Kidney glomerular epithelial cell (primary cell): Measurements from ENCODE around the gene CAPN12.

ENCODE experiments used
- DNase-seq: peaks from one replicate; lab custom pipeline; 2025; lab: John Stamatoyannopoulos, UW

CAPN12 gene

GRCh38 chr19:38710928-38711725 lies 33.1 kb downstream of the CAPN12 start:
- DNase-seq = no peak

GRCh38 chr19:38710416-38710702 lies 33.9 kb downstream of the CAPN12 start:
- DNase-seq = no peak

- DNase-seq = no peak
Observed at GRCh38 chr19:38709671-38710415, 34.4 kb downstream of the CAPN12 start.

GRCh38 chr19:38709119-38709518 lies 35.2 kb downstream of the CAPN12 start:
- no peak for DNase-seq

GRCh38 chr19:38708413-38709024 lies 35.8 kb downstream of the CAPN12 start:
- no peak for DNase-seq

- DNase-seq = peak; percentile 35
Observed at GRCh38 chr19:38707512-38708114, 36.7 kb downstream of the CAPN12 start.

- no peak for DNase-seq
Observed at GRCh38 chr19:38706792-38707511, 37.3 kb downstream of the CAPN12 start.

GRCh38 chr19:38705197-38706019 lies 38.9 kb downstream of the CAPN12 start:
- no peak for DNase-seq

GRCh38 chr19:38704488-38705026 lies 39.7 kb downstream of the CAPN12 start:
- no peak for DNase-seq

GRCh38 chr19:38703509-38703908 lies 40.8 kb downstream of the CAPN12 start:
- no peak for DNase-seq

- DNase-seq = no peak
Observed at GRCh38 chr19:38702278-38702677, 42.0 kb downstream of the CAPN12 start.

GRCh38 chr19:38701455-38702063 lies 42.7 kb downstream of the CAPN12 start:
- DNase-seq = no peak

- DNase-seq = no peak
Observed at GRCh38 chr19:38700902-38701454, 43.3 kb downstream of the CAPN12 start.

GRCh38 chr19:38700350-38700901 lies 43.8 kb downstream of the CAPN12 start:
- DNase-seq = no peak

GRCh38 chr19:38699647-38700349 lies 44.5 kb downstream of the CAPN12 start:
- DNase-seq = no peak

- DNase-seq = no peak
Observed at GRCh38 chr19:38699027-38699346, 45.3 kb downstream of the CAPN12 start.

- DNase-seq = no peak
Observed at GRCh38 chr19:38698225-38699026, 45.8 kb downstream of the CAPN12 start.

- no peak for DNase-seq
Observed at GRCh38 chr19:38697641-38698071, 46.6 kb downstream of the CAPN12 start.
